GM19023 (cell line): ENCODE measurements around the gene USP12.
"Not testable (repeated sequence)": the region's sequence is repeated elsewhere in the genome, so short reads cannot be mapped to it uniquely, and the experiment has no call there.

Experiments used
- ATAC-seq: cut with Tn5 transposase; IDR thresholded peaks from one replicate; pipeline ENCODE4 v1.9.1; 2021; ENCODE audit warnings: mild to moderate bottlenecking, moderate library complexity; ENCODE audit not compliant: unreplicated experiment

Gene USP12

DNA sequence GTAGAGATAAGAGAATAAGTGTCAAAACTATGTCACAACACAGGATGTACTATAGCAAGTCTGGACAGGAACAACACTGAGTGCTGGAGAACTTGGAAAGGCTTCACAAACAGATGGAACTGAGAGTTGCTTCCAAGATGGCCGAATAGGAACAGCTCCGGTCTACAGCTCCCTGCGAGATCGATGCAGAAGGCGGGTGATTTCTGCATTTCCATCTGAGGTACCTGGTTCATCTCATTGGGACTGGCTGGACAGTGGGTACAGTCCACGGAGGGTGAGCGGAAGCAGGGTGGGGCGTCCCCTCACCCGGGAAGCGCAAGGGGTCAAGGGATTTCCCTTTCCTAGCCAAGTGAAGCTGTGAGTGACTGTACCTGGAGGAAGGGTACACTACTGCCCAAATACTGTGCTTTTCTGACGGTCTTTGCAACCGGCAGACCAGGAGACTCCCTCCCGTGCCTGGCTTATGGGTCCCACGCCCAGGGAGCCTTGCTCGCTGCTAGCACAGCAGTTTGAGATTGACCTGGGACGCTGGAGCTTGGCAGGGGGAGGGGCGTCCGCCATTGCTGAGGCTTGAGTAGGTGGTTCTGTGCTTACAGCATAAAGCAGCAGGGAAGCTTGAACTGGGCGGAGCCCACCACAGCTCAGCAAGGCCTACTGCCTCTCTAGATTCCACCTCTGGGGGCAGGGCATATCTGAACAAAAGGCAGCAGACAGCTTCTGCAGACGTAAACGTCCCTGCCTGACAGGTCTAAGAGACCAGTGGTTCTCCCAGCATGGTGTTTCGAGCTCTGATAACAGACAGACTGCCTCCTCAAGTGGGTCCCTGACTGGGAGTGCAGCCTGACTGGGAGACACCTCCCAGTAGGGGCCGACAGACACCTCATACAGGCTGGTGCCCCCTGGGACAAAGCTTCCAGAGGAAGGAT is 46.0 kb downstream of the USP12 start:
- no peak for ATAC-seq

DNA sequence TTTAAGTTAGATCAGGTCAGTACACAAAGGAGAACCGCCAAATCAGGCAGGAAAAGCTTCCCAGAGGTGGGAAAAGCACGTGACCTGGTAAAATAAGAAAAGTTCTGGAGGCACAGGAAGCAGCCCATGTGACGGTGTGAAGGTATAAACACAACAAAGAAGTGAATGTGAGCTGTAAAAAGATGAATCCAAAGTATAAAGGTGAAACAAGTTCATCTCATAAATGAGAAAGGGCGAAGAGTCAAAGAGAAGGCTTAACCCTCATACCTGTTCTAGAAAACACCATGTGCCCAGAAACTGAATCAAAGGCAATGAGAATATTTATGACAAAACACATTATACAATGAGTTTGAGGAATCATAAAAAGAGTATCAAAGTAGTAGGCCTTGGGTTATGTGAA is 47.0 kb downstream of the USP12 start:
- ATAC-seq: no peak

- ATAC-seq: not testable (repeated sequence)
Observed at GRCh38 chr13:27123445-27123844, 48.2 kb downstream of the USP12 start.

- ATAC-seq: no peak
Observed at GRCh38 chr13:27122036-27122435, 49.6 kb downstream of the USP12 start.

DNA sequence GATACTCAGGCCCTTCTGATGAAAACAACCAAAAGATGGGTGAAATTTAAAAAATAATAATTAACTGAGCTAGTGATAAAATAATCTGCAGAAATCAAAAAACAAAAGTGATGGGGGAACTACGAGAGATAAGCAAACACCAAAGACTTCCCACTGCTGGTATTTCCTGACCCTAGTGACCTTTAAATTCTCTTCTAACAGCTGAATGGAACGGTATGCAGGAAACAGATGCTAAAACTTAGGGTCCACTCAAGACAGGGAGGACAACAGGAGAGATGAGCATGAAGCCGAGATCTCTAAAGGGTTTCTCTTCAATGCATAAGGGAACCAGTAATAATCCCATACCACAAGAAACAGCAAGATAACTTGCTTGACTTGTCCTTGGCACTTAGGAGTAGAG is 50.8 kb downstream of the USP12 start:
- no peak for ATAC-seq

DNA sequence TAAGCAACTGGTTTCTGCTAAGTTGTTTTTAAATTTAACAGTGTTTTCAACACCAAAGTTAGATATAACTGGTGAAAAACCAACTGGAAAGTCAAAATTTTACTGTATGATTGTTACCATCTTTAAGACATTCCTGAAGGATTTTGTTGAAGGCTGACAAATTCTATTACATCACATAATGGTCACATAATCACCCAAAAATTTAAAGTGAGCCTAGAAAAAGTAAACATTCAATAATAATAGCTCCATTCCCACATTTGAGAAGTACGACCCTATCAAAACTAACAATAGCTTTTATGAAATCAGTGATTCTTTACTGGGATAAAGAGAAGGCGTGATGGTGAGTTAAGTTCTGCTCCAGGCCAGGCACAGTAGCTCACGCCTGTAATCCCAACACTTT is 51.6 kb downstream of the USP12 start:
- ATAC-seq: no peak

DNA sequence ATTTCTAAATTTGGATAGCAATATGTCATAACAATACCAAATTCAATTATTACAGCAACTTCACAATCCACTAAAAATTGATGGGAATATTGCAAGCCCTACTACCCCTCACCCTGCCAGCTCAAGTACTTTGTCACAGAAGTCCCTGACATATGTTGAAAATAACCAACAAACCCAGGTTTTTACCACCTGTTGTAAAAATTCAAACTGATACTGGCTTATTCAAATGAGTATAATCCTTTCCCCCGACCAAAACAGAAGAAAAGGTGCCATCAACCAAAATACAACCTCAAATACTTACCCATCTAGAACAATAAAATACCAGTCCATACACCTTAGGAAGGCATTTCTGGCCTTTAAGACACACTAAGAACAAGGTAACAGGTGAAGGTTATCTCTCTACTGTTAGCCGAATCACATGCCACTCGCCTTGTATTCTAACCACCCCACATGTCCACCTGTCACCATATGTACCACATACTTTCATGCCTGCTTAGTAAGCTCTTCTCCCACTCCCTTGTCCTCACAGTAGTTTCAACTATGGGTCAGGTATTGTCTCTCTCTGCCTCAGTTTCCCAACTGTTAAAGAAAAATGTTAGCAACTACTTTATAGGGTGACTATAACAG is 53.1 kb downstream of the USP12 start:
- no peak for ATAC-seq

GRCh38 chr13:27117952-27118351 is 53.7 kb downstream of the USP12 start:
- ATAC-seq: no peak

DNA sequence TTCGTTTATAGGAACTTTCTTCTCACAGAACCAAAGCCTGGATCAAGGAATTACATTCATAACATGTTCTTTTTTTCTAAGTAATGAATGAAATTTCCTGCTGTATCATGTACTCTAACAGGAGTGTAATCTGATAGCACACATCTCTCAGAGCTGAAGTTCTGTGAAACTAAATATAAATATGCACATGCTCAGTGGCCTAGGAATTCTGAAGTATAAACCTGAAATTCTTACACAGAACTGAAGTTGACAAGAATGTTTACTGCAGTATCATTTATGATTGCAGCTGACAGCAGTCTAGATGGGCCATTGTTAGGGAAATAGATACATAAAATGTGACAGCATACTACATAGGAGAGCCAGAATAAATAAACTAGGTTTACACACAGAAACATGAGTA is 54.5 kb downstream of the USP12 start:
- ATAC-seq: no peak

DNA sequence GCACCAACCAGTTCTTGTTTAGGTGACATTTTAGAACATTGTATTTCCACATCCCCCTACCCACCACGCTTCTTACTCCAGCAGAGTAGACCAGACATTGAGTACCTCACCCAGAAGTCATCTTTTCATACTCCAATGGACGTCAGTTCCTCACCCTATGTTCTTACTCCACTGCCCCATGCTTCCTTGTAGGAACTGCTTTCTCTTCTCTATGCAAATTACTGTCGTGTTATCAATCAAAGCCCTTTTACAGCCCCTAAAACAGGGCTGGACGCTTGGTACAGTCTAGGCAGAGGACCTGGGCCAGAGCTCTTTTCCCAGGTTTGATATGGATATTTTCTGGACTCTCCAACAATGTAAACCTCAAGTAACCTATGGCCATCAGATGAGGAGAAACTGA is 58.2 kb downstream of the USP12 start:
- no peak for ATAC-seq

- no peak for ATAC-seq
Observed at GRCh38 chr13:27112006-27112405, 59.6 kb downstream of the USP12 start.

DNA sequence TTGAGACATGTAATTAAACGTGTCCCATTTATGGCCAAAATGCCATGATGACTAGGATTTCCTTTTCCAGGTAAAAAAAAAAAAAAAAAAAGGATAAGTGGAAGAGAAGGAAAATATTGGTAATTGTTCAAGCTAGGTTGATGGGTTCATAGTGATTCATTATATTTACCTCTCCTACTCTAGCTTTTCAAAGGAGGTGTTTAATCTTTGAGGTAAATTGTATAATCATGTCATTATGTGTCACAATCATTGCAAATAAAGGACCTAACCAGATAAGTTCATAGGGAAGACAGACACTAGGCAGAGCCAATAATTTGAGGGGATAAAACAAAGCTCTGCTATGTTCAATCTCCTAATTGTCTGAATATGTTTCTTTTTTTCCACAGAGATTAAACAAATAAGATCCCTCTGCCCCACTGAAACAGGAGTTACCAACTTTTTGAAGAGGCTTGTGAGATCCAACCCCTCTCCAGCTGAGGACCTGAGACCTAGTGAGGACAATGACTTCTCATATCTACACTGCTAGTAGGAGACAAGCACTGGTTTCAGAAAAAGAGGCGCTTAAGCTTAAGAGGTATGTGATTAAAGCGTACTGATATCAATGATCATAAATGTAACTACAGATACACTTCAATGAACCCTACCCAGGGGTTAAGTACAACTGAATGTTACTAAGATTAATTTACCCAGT is 61.4 kb downstream of the USP12 start:
- no peak for ATAC-seq

DNA sequence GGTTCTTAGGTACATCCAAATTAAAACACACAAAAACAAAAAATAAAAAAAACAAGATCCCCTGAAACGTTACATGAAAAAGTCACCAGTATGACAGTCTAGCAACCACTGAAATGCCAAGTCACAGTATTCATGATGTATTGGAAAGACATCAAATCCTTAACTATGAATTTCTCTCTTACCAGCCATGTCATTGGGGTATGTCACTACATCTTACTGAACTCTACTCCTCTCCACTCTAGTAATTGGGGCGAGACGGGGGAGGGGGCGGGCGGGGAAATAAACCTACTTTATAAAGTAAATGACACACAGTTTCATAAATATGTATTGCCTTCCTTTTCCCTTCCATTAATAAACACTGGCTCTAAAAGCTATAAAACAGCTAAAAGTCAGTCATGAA is 65.5 kb downstream of the USP12 start:
- no peak for ATAC-seq

- ATAC-seq: no peak
Observed at GRCh38 chr13:27104606-27105005, 67.0 kb downstream of the USP12 start.

GRCh38 chr13:27101847-27102246 is 69.8 kb downstream of the USP12 start:
- ATAC-seq: no peak

DNA sequence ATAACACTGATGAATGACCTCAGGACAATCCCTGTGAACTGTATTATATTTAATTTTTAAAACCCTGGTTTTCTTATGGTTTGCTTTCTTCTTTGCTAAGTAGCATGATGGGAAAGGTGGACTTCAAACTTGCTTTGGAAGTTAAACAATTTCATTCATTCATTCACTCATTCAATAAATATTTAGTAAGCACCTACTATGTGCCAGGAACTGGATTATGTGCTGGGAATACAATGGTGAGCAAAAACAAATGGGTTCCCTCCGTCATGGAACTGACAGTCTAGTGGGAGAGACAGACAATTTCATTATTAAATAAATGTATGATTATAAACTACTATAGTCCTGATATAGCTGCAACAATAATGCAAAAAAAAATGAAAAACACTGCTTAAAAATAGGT is 70.3 kb downstream of the USP12 start:
- ATAC-seq: no peak

DNA sequence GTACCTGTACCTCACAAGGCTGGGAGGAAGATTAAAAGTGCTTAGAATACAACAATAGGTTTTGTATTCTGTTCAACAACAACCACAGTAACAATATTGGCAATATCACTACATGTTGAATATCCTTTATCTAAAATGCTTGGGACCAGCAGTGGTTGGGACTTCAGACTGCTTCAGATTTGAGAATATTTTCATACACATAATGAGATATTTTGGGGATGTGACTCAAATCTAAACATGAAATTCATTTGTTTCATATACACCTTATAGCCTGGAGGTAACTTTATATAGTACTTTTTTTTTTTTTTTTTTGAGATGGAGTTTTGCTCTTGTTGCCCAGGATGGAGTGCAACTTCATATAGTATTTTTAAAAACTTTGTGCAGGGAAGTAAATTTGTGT is 73.9 kb downstream of the USP12 start:
- no peak for ATAC-seq

DNA sequence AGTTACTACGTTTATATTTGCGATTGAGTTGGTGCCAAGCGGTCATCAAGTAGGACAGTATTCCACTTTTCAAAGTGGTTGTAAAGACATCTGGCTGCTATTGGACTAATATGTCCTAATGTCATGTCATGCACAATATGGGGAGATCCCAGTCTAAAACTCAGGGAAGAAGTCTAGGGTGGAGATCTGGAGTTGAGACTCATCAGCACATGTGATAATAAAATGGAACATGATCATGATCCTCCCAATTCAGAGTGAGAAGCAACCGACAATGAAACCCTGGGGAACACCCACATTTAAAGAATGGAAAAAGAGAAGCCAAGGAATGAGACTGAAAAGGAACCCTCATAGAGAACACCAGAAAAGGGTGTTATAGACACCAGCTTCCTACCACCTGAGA is 80.2 kb downstream of the USP12 start:
- ATAC-seq: no peak

- ATAC-seq: no peak
Observed at GRCh38 chr13:27088619-27089018, 83.0 kb downstream of the USP12 start.

DNA sequence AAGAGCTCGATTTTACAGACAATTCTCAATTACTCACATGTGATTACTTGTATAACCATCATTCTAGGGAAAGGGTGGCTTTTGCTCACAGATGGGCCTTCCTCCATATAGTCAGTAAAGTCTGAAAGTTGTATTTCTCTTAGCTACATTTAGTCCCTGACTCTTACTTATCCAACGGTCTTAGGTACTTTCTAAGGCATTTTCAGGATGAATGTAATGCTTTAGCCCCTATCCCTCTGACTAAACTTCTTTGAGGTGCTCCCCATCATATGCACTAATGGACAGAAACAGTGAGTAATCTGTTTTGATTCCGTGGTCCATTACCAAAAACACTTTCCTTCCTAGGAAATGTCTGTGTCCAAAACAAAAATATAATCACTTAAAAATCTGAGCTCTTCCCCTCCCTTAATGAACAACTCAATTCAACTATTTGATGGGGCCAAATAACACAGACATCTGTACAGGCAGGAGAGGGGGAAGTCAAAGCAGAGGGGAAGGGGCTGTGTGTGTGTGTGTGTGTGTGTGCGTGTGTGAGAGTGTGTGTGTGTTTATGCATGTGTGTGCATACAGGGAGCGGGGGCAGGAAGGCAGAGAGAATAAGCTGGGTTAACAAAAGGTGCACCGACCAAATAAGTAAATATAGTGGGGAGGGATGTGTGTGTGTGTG is 84.9 kb downstream of the USP12 start:
- no peak for ATAC-seq

DNA sequence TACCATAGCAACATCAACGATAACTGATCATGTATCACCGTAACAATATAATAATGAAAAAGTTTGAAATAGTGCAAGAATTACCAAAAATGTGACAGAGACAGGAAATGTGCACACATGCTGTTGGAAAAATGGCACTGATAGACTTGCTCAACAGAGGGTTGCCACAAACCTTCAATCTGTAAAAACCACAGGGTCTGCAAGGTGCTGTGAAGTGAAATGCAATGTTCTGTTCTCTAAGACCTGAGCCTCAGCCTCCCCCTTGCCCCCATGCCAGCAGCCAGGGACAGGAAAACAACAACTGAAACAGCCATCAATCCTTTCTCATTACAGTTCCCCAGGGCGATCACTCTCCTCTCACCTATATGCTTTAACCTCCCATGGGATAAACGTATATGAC is 88.4 kb downstream of the USP12 start:
- ATAC-seq: no peak
